Tibial nerve (tissue), 4 donors: ENCODE data around the gene NDST1. TPM values are rescaled to one million over a fixed set of nuclear protein-coding genes. Genes with fewer than 3 reads are reported as not detected.

Experiments
- DNase-seq, 2 donors: peaks; one replicate each; pipeline ENCODE4 v3.0.0-alpha.2; 2019; ENCODE audit warnings: low spot score in 2 of 2
- H3K27ac ChIP-seq, 4 donors: fragments of 200-600 bp; sonication (generic) in 3 of 4; one replicate each; pipeline ENCODE4 v1.5.1; 2017 to 2019; ENCODE audit warnings: mild to moderate bottlenecking in 1 of 4
- H3K27me3 ChIP-seq, 2 donors: fragments of 200-600 bp; sonication (generic) in 1 of 2; one replicate each; pipeline versions ENCODE4 v1.5.1 to v1.6.0; 2017 to 2019
- H3K36me3 ChIP-seq, 3 donors: fragments of 200-600 bp; sonication (generic); one replicate each; pipeline ENCODE4 v1.5.1; 2018 to 2019
- H3K4me1 ChIP-seq, 4 donors: fragments of 200-600 bp; sonication (generic) in 3 of 4; one replicate each; pipeline ENCODE4 v1.5.1; 2017 to 2019
- H3K4me3 ChIP-seq, 4 donors: fragments of 200-600 bp; sonication (generic) in 3 of 4; one replicate each; pipeline ENCODE4 v1.5.1; 2017 to 2019; ENCODE audit warnings: mild to moderate bottlenecking in 1 of 4, moderate library complexity in 1 of 4
- H3K9me3 ChIP-seq, 4 donors: fragments of 200-600 bp; sonication (generic) in 3 of 4; one replicate each; pipeline ENCODE4 v1.5.1; 2017 to 2019
- CTCF ChIP-seq, 5 experiments: fragments of 200-600 bp in 3 of 5; fragments of 450-650 bp in 2 of 5; sonication (generic) in 3 of 5; IDR thresholded peaks; one replicate each; pipeline ENCODE4 v1.5.1; 2016 to 2019; ENCODE audit warnings: antibody characterized with exemption in 5 of 5, mild to moderate bottlenecking in 3 of 5, moderate library complexity in 2 of 5
- EP300 ChIP-seq, 2 donors: sonication (generic); formaldehyde crosslinking; IDR thresholded peaks; one replicate each; pipeline ENCODE4 v1.6.1; 2017; ENCODE audit warnings: antibody characterized with exemption in 2 of 2, mild to moderate bottlenecking in 1 of 2
- POLR2A ChIP-seq, 2 donors: fragments of 450-650 bp; IDR thresholded peaks; one replicate each; pipeline ENCODE4 v1.6.1; 2017; ENCODE audit warnings: antibody characterized with exemption in 2 of 2, mild to moderate bottlenecking in 2 of 2, moderate library complexity in 2 of 2
- WGBS, 2 donors: methylation state at CpG; one replicate each; pipeline ENCODE4 v1.1.5; 2018; 5-methylcytosine and 5-hydroxymethylcytosine counted together
- total RNA-seq, 4 donors: library from RNA; depleted of rRNA; stranded (reverse); fragments of >200 nt; gene quantifications; one replicate each; pipeline ENCODE4 v1.1.0, GENCODE V29; 2016

The NDST1 gene
- total RNA-seq, 4 donors from 2014 or later, result 53.2 to 137 (median 104) TPM

DNA sequence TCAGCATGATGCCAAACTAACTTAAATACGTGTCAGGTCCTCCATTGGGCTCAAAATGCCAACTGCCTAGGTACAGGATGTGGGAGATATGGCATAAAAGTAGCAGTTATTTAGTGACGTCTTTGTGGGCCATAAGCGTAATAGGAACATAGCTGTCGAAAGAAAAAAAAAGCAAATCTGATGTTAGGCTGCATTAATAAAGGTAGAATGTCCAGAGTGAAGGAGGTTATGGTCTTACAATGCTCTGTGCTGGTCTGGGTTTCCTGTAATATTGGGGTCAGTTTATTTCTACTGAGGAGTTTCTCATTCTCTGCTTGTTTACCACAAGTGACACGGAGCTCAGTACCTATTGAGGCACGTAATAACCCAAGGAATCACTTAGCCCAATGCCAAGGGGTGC lies 99.2 kb downstream of the NDST1 start:
- DNase-seq, result no peak
- TF ChIP-seq POLR2A (IDR thresholded peaks at IDR 0.05), result no peak
- TF ChIP-seq CTCF (IDR thresholded peaks at IDR 0.05), result no peak
- no peak for TF ChIP-seq EP300 (IDR thresholded peaks at IDR 0.05)
- Histone ChIP-seq H3K27me3 (no peaks in the 10 kb centered on the region), H3K4me1 (peaks cover 0 to 21% (median 3%) of the 10 kb centered on the region in 4 donors), H3K36me3 (no peaks in the 10 kb centered on the region), H3K9me3 (no peaks in the 10 kb centered on the region), H3K27ac (no peak overlapping the region), H3K4me3 (no peak overlapping the region)
- WGBS, 2 donors, result 93% methylated on average over 6 of the region's 6 CpGs

Other genes starting within 250 kb of the NDST1 start
- 1 to 10 TPM in 3 of 4 donors, under 1 TPM in 1; 0.20 to 2.4 (median 1.3) TPM for gene CAMK2A, start 218.4 kb upstream of the NDST1 start, total RNA-seq
- gene ARSI, start 205.2 kb upstream of the NDST1 start, total RNA-seq, result 10 to 100 TPM in 1 of 4 donors, 1 to 10 TPM in 3; 7.3 to 17.0 (median 8.1) TPM
- gene TCOF1, start 150.4 kb upstream of the NDST1 start, total RNA-seq, result 10 to 100 TPM; 32.1 to 64.8 (median 38.7) TPM
- 1,000 to 10,000 TPM in 1 of 4 donors, 100 to 1,000 TPM in 3; 309 to 1,049 (median 557) TPM for gene CD74, start 95.2 kb upstream of the NDST1 start, total RNA-seq
- 1,000 to 10,000 TPM; 2,328 to 3,623 (median 2,710) TPM for gene RPS14, start 58.4 kb upstream of the NDST1 start, total RNA-seq
- gene SYNPO, start 132.5 kb downstream of the NDST1 start, total RNA-seq, result 10 to 100 TPM; 58.4 to 71.5 (median 63.5) TPM
- gene MYOZ3, start 153.1 kb downstream of the NDST1 start, total RNA-seq, result 1 to 10 TPM in 3 of 4 donors, under 1 TPM in 1; 0.30 to 9.0 (median 4.6) TPM
- 10 to 100 TPM; 24.7 to 41.6 (median 33.2) TPM for gene RBM22, start 192.9 kb downstream of the NDST1 start, total RNA-seq